ENCODE results near the gene SMIM36.
"Not testable (repeated sequence)": the region's sequence is repeated elsewhere in the genome, so short reads cannot be mapped to it uniquely, and the experiment has no call there.

SMIM36 gene

DNA sequence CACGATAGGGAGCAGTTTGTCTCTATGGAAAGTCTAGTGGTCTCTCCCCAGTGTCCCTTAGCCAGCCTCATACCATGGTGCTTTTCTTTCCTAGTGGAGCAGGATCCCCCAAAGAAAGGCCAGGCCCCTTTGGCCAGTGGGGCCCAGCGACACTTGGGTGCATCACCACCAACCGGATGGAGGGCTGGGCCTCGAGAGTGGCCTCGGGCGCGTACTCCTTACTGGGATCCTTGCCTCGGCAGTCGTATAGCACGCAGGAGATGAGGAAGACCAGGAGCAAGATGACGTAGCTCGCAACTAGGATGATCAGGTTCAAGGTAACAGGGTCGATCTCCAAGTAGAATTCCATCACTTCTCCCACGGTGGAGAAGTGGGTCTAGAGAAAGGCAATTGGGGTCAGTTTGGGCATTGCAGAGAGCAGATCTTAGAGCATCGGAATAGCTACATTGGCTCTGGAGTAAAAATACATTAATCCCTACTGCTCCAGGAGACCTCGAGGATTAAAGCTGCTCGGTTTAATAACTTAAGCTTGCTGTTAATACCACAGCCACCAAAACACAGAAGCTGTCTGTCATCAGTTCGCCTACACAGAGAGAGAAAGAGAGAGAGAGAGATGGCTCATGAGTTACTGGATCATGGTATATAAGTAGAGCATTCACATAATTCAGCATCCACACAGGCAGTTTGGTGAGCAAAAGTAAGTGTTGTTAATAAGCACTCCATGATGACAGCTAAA, at the start of gene SMIM36:
SMIM36 (minus strand) TSS at position 467 of the 736 bp plus-strand sequence.
- no peak for DNase-seq (ENCODE audit: low spot score)

DNA sequence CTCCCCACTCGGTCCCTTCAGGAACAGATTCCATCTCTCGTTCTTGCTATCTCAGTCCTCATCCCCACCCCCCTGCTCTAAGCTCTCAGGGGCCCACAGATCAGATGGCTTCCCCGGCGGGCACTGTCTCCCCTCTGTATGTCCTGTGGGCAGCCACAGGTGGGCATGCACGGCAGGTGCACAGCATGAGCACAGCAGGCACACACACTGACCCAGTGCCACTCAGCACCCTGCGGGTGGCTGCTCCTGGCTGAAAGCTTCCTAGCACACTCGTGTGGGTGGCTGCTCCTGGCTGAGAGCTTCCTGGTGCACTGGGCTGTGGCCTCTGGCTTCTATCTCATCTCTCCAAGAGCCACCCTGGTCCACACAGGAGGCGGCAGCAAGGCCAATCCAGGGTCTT, 44.5 kb upstream of the SMIM36 start:
- no peak for DNase-seq (ENCODE audit: low spot score)

DNA sequence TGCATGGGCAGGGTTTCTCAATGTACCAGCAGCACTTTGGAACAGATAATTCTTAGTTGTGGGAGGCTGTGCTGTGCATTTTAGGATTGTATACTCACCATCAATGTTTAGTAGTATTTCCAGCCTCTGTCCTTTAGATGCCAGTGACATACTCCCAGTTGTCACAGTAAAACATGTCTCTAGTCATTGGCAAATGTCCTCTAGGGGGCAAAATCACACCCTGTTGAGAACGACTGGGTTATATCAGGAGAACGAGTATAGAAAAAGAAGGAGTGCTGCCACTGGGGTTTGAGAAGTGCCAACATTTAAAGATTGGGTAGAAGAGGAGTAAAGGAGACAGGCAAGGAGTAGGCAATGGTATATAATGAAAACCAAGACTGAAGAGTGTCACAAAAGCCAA, 37.9 kb upstream of the SMIM36 start:
- DNase-seq (ENCODE audit: low spot score), result no peak

DNA sequence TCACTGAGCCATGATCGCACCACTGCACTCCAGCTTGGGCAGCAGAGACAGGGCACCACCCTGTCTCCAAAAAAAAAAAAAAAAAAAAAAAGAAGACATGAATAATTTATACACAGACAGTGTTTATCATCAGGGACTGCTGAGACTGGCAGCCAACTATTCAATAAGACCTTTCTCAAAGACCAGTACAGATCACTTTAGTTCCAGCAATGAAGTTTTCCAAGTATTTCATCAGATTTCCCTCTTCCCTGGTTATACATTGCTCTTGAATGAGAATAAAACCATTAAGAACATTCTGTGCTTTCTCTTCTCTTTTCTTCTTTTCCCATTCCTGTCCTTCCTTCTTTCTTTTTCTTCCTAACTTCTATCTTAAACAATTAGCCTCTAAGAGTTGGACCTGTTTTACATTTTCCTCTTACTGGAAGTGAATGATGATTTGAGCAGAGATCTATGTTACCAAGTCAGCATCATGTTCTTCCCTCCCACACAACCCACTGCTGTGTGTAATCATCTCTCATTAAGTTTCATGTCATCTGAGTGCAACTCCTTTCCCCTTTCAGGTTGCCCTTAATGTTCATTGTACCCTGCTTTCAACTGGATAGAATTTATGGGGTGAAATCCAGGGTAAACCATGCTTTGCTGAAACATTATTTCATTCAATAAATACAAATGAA, 35.9 kb upstream of the SMIM36 start:
- no peak for DNase-seq (ENCODE audit: low spot score)

DNA sequence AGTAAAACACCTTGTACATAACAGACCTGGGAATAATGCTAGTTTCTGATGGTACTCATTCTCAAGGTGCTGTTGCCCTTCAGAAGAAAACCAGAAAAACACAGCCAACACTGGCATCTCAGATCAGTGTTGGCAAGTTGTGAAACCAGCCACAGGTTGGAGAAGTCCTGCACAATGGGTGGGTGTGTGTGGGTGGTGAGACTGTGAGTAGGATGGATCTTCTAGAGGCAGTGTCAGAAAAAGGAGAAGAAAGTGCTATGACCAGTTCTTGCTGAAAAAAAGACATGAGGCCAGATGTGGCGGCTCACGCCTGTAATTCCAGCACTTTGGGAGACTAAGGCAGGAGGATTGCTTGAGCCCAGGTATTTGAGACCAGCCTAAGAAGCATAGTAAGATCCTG, 35.2 kb upstream of the SMIM36 start:
- no peak for DNase-seq (ENCODE audit: low spot score)

DNA sequence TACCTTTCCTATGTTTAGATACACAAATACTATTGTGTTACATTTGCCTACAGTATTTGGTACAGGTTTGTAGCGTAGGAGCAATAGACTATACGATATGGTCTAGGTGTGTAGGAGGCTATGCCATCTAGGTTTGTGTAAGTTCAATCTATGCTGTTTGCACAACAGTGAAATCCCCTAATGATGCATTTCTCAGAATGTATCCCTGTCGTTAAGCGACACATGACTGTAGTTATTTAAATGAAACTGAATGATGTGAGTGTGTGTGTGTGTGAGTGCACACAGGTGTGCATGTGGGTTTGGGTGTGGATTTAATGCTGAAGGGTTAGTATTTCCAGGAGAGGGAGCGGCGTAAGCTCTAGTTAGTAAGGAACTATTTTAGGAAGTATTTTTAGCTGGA, 34.6 kb upstream of the SMIM36 start:
- DNase-seq (ENCODE audit: low spot score), result no peak

DNA sequence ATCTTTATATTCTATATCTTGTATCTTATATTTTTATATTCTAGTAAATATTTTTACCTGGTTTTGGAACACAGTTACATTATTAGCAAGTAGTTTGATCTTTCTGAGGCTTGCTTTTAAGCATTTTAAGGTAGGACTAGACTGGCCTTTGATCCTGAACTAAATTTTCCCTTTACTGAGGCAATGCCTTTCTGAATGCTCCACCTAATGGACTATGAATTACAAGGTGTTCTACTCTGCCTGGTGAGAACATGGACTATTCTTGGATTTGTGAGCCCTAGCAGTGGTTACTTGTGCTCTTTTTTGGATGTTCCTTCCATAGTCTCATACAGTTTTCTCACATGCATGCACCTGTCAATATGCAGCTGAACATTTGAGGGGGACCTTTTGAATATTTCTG, 32.5 kb upstream of the SMIM36 start:
- no peak for DNase-seq (ENCODE audit: low spot score)

DNA sequence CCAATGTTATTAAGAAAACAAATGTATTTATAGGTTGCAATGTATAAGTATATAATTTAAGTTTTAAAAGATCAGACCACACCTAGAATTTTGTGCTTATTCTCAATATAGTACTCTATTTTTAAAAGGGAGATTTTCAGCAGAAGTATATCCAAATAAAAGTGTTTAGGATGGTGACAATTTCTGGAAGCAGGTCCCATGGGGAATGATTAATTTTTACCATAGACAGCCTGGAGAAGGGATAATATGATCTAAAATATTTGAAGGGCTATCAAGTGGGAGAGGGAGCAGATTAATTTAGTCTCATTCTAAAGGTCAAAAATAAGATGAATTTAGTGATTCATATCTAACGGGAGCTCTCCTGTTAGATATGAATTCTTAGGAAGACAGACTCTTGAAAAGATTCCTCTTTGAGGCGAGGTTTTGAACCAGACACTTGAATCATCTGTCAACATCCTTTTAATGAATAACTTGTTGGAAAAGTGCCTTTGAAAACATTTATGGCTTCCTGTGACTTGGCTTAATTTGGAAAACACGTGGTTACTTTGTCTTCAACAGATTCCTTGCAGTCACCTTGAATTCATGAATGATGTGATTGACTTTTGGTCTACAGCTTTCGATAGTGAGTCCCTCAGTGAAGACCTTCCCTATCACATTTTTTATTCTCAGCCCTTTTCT, 29.3 kb upstream of the SMIM36 start:
- no peak for DNase-seq (ENCODE audit: low spot score)

DNA sequence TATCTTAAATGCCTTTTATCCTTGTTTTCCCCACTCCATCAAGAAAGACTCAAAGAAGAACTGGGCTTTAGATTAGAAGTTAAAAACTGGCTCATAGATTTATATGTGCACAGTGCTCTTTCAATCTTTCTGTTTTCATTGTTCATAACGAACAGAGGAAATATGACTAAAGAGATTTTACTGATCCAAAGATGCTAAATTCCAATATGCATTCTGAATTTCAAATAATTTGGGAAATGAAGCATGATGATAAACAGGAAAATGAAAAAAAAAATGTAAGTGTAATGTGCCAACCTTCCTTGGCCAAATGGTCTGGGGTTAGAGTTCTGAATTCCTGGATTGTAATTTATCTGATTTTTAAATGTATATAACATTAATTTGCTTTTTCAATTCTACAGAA, 25.0 kb upstream of the SMIM36 start:
- DNase-seq (ENCODE audit: low spot score), result no peak

DNA sequence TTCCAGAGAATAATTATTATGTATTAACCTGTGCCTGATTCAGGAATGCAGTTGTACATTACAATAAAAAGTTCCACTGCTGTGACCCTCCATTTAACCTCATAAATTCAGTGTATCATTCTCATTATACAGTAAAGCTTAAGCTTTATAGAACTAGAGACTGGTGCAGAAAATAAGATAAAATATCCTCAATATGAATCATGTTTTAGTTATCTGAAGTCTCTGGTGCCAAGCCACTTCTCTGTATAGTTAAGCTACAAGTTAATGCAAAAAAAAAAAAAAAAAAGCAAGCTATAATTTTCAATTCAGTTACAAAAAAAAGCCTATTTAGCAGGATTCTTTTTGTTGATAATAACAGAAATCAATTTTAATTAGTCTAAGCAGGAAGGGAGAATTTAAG, 22.4 kb upstream of the SMIM36 start:
- DNase-seq (ENCODE audit: low spot score), result no peak

DNA sequence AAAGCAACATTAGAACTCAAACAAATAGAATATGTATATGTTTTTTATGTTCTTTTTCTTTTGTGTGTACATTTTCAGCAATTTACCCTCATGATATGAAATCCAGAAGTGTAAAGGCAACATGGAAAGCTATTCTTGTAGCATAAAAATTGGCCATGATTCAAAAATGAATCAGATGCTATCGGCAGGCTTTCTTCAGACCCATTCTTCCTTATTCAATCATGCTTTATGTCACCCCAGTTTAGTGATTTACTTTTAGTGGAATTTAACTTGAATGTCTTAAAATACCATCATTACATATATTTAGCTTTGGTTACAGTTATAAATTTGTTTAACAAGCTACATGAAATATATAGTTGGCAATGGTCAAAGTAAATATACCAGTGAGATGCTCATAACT, 21.4 kb upstream of the SMIM36 start:
- DNase-seq (ENCODE audit: low spot score), result no peak

DNA sequence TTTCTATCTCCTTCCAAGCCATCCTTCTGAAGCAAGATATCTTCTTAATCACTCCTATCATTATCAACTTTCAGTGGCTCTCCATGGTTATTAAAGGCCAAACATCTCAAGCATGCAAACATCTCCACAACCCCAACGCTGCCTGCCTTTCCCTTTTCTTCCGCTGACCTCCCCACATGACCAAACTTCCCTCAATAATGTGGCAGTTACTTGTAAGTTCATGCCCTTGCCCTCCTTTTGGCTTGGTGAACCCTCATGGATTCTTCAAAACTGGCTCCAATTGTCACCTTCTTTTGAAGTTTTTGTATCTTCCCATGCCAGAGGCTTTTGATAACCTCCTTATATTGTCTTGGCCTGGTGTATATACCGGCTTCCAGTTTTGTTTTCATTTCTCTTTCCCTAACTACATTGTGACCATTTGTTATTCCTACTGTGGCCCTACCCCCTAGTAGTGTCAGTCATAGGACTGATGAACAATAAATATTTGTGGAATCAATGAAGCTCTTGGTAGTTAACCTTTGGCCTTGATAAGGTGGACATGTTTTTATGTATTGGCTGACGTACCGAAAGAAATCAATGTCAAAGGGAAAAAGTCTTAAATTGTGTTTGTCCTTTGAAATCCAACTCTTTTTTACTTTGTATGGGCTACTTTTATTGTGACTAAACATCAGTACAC, 19.9 kb upstream of the SMIM36 start:
- DNase-seq (ENCODE audit: low spot score), result no peak

DNA sequence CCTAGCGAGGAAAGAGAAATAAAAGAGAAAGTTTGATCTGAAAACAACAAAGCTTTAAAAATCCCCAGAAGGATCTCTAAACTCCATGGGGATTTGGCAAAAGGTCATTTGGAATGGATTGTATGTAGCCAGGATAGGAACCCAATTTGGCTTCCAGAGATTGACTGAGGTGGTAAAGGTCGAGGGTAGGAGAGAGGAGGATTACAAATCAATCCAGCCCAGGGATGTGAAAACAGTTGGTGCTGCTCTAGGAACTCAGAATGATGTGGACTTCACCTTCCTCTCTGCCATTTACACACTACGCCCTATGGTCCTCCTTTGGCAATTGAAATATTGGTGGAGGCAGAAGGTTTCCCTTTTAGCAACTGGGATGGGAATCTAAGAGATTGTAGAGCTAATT, 18.8 kb upstream of the SMIM36 start:
- DNase-seq (ENCODE audit: low spot score), result no peak

DNA sequence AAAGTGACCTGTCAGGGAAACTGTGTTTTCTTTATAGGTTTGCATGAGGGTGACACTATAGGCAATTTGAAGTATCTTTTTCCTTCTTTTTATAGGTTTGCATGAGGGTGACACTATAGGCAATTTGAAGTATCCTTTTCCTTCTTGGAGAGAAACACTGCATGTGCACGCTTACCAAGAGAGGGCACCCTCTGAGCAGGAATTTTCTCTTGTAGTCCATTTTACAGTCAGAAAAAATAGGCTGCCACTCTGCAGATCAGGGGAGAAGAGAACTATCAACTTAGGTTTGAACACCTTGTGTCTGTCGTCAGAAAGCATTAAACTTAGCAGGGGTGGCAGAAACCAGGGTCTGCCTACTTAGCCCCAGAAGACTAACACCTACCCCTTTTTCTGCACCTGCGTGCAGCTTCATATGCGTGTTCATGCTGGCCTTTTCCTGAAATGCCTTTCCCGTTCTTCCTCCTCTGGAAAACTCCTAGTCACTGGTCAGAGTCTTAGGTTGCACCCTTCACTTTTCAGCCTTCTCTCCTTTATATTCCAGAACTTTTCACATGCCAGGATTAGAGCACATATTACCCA, 16.4 kb upstream of the SMIM36 start:
- DNase-seq (ENCODE audit: low spot score), result peak; percentile 30

DNA sequence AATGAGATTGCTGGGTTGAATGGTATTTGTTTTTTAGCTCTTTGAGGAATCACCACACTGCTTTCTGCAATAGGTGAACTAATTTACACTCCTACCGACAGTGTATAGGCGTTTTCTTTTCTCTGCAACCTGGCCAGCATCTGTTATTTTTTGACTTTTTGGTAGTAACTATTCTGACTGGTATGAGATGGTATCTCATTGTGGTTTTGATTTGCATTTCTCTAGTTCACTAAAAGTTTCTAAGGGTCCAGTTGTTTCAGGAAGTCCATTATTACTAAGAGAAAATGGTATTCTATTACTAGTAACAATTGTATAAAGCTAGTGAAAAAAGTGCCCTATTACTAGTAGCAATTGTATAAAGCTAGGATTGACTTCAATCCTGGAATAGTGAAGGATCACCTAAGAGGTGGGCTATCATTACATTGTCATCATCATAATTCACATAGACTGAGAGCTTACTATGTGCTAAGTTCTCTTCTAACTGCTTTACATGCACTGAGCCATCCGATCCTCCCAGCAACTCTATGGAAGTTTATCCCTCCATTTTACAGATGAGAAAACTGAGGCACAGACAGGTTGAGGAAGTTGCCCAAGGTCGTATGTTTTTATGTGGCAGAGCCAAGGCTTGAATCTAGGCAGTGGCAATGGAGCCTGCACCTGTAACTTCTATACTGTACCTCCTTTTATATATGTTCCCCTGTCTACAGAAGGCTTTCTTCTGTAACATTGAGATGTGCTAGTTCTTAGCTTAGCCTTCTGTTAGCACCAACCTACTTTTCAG, 13.4 kb upstream of the SMIM36 start:
- no peak for DNase-seq (ENCODE audit: low spot score)

DNA sequence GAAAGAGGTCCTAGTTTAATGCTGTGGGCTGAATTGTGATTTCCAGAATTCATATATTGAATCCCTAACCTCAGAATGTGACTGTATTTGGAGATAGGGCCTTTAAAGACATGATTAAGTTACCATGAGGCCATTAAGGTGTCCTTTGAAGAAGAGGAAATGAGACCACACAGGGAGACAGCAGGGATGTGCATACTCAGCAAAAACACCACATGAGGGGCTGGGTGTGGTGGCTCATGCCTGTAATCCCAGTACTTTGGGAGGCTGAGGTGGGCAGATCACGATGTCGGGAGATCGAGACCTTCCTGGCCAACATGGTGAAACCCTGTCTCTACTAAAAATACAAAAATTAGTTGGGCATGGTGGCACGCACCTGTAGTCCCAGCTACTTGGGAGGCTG, 11.8 kb upstream of the SMIM36 start:
- DNase-seq (ENCODE audit: low spot score), result not testable (repeated sequence)

DNA sequence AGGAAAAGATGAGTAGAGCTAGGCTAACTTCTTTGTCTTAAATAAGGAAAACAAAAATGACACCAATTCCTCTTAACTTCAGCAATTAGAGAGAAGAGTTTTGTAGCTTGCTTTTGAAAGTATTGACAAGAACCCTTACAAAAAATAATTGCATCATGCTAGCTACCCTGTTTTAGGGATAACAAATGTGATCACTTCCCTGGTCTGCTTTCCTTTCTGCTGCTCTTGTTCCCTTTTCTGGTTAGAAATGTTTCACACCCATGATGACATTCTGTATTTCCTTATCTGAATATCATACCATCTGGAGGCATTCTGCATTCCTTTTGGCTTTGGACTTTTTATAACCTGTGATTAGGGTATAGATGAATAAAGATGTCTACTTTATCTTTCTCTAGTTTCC, 9.9 kb upstream of the SMIM36 start:
- no peak for DNase-seq (ENCODE audit: low spot score)

DNA sequence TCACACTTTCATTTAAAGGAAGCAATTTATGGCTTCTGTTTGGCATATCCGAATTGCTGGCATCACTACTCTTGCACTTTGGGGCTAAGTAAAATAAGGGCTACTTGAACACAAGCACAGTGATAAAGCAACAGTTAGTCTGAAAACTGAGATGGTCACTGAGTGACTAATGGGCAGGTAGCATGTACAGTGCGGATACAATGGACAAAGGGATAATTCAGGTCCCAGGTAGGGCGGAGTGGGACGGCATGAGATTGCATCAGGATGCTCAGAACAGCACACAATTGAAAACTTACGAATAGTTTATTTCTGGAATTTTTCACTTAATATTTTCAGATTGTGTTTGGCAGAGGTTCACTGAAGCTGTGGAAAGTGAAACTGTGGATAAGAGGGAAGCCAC, 9.2 kb upstream of the SMIM36 start:
- no peak for DNase-seq (ENCODE audit: low spot score)

DNA sequence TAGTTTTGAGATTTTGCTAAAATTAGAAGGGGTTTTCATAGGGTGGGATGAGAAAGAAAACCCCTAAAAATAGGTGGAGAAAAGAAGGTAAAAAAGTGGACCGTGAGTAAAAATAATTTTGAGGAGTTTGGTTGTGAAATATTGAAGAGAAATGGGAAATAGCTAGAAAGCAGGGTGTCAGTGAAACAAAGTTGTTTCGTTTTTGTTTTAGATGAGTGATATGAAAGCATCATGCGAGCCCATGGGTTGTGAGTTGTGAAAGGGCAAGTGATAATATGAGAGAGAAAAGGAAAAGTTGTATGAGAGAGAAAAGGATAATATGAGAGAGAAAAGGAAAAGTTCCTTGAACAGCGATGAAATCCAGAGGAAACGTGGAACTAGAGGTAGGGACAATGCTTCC, 7.3 kb upstream of the SMIM36 start:
- no peak for DNase-seq (ENCODE audit: low spot score)

DNA sequence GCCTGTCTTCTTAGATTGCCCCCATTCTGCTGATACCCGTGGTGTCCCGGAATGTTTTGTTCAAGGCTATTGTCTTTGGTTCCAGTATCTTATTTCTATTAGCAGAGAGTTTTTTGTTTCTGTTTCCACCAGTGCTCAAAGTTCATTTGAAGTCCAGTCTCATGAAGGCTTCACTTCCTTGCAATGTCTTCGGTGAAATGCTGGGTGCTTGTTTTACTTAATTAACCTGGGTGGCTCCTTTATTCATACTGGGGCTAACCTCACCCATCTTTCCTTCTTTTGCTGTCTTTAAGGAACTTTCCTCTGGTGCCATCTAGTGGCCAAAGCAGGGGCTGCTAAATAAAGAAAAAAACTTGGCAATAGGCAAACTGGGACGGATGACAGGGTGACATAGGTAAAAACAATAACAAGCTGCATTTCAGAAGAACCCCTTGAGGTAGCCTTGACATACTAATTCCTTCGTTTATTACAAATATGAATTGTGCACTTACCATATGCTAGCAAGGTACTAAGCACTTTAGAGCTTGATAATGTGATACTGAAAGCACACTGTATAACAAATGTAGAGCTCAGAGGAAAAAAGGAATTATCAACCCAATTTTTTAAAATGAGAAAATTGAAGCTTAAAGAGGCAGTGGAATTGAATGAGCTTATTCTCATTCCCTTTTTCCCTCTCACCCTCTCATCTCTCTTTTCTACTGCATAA, 2.8 kb upstream of the SMIM36 start:
- peak; percentile 80 for DNase-seq (ENCODE audit: low spot score)

DNA sequence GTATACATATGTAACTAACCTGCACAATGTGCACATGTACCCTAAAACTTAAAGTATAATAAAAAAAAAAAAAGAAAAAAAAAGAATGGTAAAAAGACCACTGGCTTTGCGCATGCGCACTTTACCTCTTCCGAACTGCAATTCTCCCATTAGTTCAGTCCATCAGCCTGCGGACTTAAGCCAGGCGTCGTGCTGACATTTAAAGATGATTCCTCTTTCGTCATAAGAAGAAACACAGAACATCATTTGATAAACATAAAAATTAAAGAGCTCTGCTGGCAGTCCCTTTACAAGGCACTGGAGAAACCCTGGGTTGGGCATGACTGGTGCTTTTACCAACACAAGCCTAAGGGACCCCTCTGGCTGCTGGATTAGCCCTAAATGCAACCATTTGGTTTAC, 3.6 kb downstream of the SMIM36 start:
- not testable (repeated sequence) for DNase-seq (ENCODE audit: low spot score)

Measured in cerebellar cortex (tissue), 1 donor.